Suprapubic skin (tissue), 4 donors: ENCODE results near the gene PMF1.

Experiments used
- EP300 ChIP-seq: sonication (generic); formaldehyde crosslinking; IDR thresholded peaks from one replicate; pipeline ENCODE4 v1.6.1; 2017; ENCODE audit warnings: antibody characterized with exemption
- POLR2A ChIP-seq, 2 donors: fragments of 450-650 bp; IDR thresholded peaks; one replicate each; pipeline ENCODE4 v1.6.1; 2017; ENCODE audit warnings: antibody characterized with exemption in 2 of 2, mild to moderate bottlenecking in 2 of 2, moderate library complexity in 2 of 2
- POLR2AphosphoS5 ChIP-seq, 3 donors: sonication (generic); formaldehyde crosslinking; IDR thresholded peaks; one replicate each; pipeline ENCODE4 v1.6.1; 2017; ENCODE audit warnings: antibody characterized with exemption in 3 of 3
- TF ChIP-seq, protein P1 (sequence below), 2 donors: fragments of 200-600 bp in 1 of 2; fragments of 450-650 bp in 1 of 2; sonication (generic) in 1 of 2; IDR thresholded peaks; one replicate each; pipeline ENCODE4 v1.5.1; 2016 to 2019; ENCODE audit warnings: antibody characterized with exemption in 2 of 2, mild to moderate bottlenecking in 1 of 2, moderate library complexity in 1 of 2

DNA sequence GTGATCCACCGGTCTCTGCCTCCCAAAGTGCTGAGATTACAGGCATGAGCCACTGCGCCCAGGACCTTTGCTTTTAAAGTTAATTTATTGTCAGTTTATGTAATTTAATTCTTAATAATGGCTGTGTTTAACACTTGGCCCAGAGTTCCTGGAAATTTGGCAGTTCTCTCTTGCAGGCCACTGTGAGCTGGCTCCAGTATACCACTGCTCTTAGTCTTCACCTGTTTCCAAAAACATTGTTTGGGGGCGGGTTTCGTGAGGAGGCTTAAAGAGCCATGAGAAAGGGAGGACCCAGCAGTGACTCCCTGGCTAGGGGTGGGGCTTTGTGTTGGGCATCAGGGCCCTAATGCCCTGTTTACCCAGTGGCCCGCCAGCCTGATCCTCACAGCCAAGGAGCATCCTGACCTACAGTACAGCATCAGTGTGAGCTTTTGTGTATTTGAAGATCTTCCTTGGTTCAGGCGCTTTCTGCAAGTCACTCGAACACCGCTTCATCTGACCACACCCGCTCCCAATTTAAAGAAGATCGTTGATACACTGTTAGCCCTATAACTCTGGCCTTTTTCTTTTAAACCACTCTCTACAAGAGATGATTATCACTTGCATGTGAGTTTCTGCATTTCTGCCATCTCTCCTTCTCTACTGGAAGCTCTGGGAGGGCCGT is 17.1 kb downstream of the PMF1 start:
- TF ChIP-seq, protein P1, sequence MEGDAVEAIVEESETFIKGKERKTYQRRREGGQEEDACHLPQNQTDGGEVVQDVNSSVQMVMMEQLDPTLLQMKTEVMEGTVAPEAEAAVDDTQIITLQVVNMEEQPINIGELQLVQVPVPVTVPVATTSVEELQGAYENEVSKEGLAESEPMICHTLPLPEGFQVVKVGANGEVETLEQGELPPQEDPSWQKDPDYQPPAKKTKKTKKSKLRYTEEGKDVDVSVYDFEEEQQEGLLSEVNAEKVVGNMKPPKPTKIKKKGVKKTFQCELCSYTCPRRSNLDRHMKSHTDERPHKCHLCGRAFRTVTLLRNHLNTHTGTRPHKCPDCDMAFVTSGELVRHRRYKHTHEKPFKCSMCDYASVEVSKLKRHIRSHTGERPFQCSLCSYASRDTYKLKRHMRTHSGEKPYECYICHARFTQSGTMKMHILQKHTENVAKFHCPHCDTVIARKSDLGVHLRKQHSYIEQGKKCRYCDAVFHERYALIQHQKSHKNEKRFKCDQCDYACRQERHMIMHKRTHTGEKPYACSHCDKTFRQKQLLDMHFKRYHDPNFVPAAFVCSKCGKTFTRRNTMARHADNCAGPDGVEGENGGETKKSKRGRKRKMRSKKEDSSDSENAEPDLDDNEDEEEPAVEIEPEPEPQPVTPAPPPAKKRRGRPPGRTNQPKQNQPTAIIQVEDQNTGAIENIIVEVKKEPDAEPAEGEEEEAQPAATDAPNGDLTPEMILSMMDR (IDR thresholded peaks at IDR 0.05) = no peak
- TF ChIP-seq EP300 (no peak), POLR2A (IDR thresholded peaks at IDR 0.05) (no peak), POLR2AphosphoS5 (IDR thresholded peaks at IDR 0.05) (no peak)
